Mesendoderm (in vitro differentiated cells): ENCODE results near the gene PRDM16.
A peak's percentile ranks its signal among the peaks of the same experiment; 100 is the strongest.
"Not testable (repeated sequence)": the region's sequence is repeated elsewhere in the genome, so short reads cannot be mapped to it uniquely, and the experiment has no call there.

Source experiments
- DNase-seq: peaks from one replicate; pipeline ENCODE4 v3.0.0; 2013
- H2AK5ac ChIP-seq: 2 replicates; pipeline ENCODE4 v1.6.1; 2013; ENCODE audit warnings: low read length, inconsistent platforms
- H2BK120ac ChIP-seq: 2 replicates; pipeline ENCODE4 v1.6.1; 2013; ENCODE audit warnings: low read depth, mild to moderate bottlenecking, low read length, moderate library complexity, mixed read lengths
- H2BK15ac ChIP-seq: replicated peaks from 2 replicates; pipeline ENCODE4 v1.6.1; 2013; ENCODE audit warnings: low read depth, mild to moderate bottlenecking, moderate library complexity
- H2BK5ac ChIP-seq: 2 replicates; pipeline ENCODE4 v1.6.1; 2013; ENCODE audit warnings: low read length, inconsistent platforms
- H3K18ac ChIP-seq: 2 replicates; pipeline ENCODE4 v1.6.1; 2013; ENCODE audit warnings: mild to moderate bottlenecking, low read length, mixed read lengths
- H3K23ac ChIP-seq: one replicate; pipeline ENCODE4 v1.6.1; 2013; ENCODE audit warnings: low read length
- H3K27ac ChIP-seq: 2 replicates; pipeline ENCODE4 v1.5.1; 2013; ENCODE audit warnings: low read depth, mild to moderate bottlenecking, inconsistent platforms, low read length, moderate library complexity
- H3K27me3 ChIP-seq: 2 replicates; pipeline ENCODE4 v1.6.1; 2013; ENCODE audit warnings: low read length, control low read depth, mild to moderate bottlenecking, inconsistent platforms; ENCODE audit not compliant: insufficient read depth, poor library complexity
- H3K36me3 ChIP-seq: 2 replicates; pipeline ENCODE4 v1.6.1; 2013; ENCODE audit warnings: low read length, inconsistent platforms; ENCODE audit not compliant: control insufficient read depth, insufficient read depth
- H3K4ac ChIP-seq: one replicate; pipeline ENCODE4 v1.6.1; 2013; ENCODE audit warnings: low read depth, mild to moderate bottlenecking, low read length, moderate library complexity
- H3K4me1 ChIP-seq: 2 replicates; pipeline ENCODE4 v1.6.1; 2013; ENCODE audit warnings: low read depth, low read length, inconsistent platforms; ENCODE audit not compliant: control insufficient read depth
- H3K4me2 ChIP-seq: 2 replicates; pipeline ENCODE4 v1.6.1; 2013; ENCODE audit warnings: low read length
- H3K4me3 ChIP-seq: 2 replicates; pipeline ENCODE4 v1.5.1; 2013; ENCODE audit warnings: mild to moderate bottlenecking, low read length
- H3K56ac ChIP-seq: one replicate; pipeline ENCODE4 v1.6.1; 2013; ENCODE audit warnings: low read length
- H3K79me1 ChIP-seq: 2 replicates; pipeline ENCODE4 v1.6.1; 2013; ENCODE audit warnings: low read length, inconsistent platforms
- H3K79me2 ChIP-seq: 2 replicates; pipeline ENCODE4 v1.6.1; 2013; ENCODE audit warnings: mild to moderate bottlenecking, low read length; ENCODE audit not compliant: control insufficient read depth, insufficient read depth
- H3K9ac ChIP-seq: 2 replicates; pipeline ENCODE4 v1.6.1; 2013; ENCODE audit warnings: low read length, inconsistent platforms
- H4K5ac ChIP-seq: one replicate; pipeline ENCODE4 v1.6.1; 2013; ENCODE audit warnings: low read length
- H4K8ac ChIP-seq: one replicate; pipeline ENCODE4 v1.6.1; 2013; ENCODE audit warnings: low read depth, mild to moderate bottlenecking, control low read depth, low read length, moderate library complexity
- WGBS: extraction: QIAGEN DNeasy Blood & Tissue Kit; methylation state at CpG from one replicate; pipeline ENCODE4 v1.1.7; 2013; ENCODE audit warnings: low lambda C conversion rate, missing lambda C conversion rate; ENCODE audit not compliant: insufficient coverage; ENCODE audit errors: extremely low coverage; 5-methylcytosine and 5-hydroxymethylcytosine counted together

Gene PRDM16

DNA sequence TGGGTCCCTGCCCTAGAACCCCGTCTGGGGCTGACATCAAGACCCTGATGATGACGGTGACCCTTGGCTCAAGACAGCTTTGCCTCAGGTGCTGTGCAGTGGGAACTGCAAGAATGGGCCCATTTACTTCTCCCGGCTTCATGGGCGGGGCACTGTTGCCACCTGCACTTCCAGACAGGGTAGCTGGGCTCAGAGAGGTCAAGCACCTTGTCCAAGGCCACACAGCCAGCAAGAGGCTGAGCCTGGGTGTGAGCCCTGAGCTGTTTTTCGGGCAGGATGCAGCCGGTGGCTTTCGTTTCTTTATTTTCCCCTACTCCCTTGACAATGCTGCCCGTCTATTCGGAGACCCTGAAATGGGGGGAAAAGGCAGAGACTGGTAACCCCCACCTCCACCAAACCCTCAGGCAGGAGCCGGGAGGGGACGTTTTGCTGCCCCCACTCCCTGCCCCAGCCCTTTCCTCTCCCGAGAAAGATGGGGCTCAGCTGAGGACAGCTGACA, 91.7 kb downstream of the PRDM16 start:
- Histone ChIP-seq H3K18ac (no peak overlapping the region), H3K4me2 (no peak overlapping the region), H3K27me3 (no peaks in the 10 kb centered on the region), H3K79me2 (no peaks in the 10 kb centered on the region), H2AK5ac (no peak overlapping the region), H3K79me1 (no peaks in the 10 kb centered on the region), H3K56ac (no peak overlapping the region), H3K9ac (no peak overlapping the region), H3K27ac (no peak overlapping the region), H2BK5ac (no peak overlapping the region), H4K8ac (no peak overlapping the region), H2BK120ac (no peak overlapping the region), H3K4me1 (no peaks in the 10 kb centered on the region), H4K5ac (no peak overlapping the region), H3K4me3 (no peak overlapping the region), H3K36me3 (no peaks in the 10 kb centered on the region), H3K4ac (no peak overlapping the region), H2BK15ac (no peak overlapping the region), H3K23ac (no peak overlapping the region)
- DNase-seq = no peak
- WGBS = no CpG with 5 or more reads among the region's 12 CpGs

DNA sequence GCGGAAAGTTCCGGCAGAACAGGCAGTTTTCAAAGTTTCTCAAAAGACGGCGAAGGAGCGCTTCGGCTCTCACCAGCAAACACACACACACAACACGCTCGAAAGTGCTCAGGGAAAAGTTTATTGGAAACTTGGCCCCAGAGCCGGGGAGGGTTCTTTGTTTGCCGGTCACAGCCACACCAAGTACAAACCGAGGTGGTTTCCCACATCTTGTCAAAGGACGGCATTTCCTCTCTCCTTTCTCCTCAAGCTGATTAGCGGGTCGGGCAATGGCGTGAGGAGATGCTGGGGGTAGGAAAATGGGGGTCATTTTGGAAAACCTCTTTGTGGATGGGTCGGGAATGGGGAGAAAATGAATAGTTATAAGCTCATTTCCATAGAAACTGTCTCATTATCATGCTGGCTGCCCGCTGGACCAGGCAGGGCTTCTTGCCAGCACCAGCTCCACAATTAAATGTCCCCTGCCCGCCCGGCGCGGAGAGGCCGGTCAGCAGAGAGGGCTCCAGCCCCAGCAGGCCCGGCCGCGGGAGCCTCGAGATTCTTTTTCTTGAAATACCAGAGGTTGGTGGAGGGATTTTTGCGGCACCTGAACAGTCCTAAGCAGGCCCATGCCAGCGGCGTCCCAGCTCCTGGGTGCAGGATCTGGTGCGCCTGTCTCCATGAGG, 92.3 kb downstream of the PRDM16 start:
- H3K27ac ChIP-seq = no peak overlapping the region
- no peaks in the 10 kb centered on the region for H3K79me1 ChIP-seq
- H3K4me2 ChIP-seq = no peak overlapping the region
- H3K18ac ChIP-seq = no peak overlapping the region
- H3K36me3 ChIP-seq = no peaks in the 10 kb centered on the region
- H3K4ac ChIP-seq = no peak overlapping the region
- H2BK5ac ChIP-seq = no peak overlapping the region
- no peak overlapping the region for H3K56ac ChIP-seq
- no peak overlapping the region for H2BK15ac ChIP-seq
- no peak for DNase-seq
- H3K9ac ChIP-seq = no peak overlapping the region
- WGBS = no CpG with 5 or more reads among the region's 30 CpGs
- H2AK5ac ChIP-seq = no peak overlapping the region
- no peak overlapping the region for H2BK120ac ChIP-seq
- H3K79me2 ChIP-seq = no peaks in the 10 kb centered on the region
- H4K8ac ChIP-seq = no peak overlapping the region
- H3K4me1 ChIP-seq = no peaks in the 10 kb centered on the region
- H3K4me3 ChIP-seq = no peak overlapping the region
- H4K5ac ChIP-seq = no peak overlapping the region
- H3K27me3 ChIP-seq = no peaks in the 10 kb centered on the region
- H3K23ac ChIP-seq = no peak overlapping the region

- Histone ChIP-seq H3K27ac (no peak overlapping the region), H3K4me1 (no peaks in the 10 kb centered on the region), H3K23ac (no peak overlapping the region), H2AK5ac (no peak overlapping the region), H3K56ac (no peak overlapping the region), H3K79me1 (no peaks in the 10 kb centered on the region), H3K27me3 (no peaks in the 10 kb centered on the region), H3K4ac (no peak overlapping the region), H3K4me2 (no peak overlapping the region), H2BK120ac (no peak overlapping the region), H2BK5ac (no peak overlapping the region), H3K18ac (no peak overlapping the region), H3K4me3 (no peak overlapping the region), H3K36me3 (no peaks in the 10 kb centered on the region), H4K8ac (no peak overlapping the region), H2BK15ac (no peak overlapping the region), H4K5ac (no peak overlapping the region), H3K79me2 (no peaks in the 10 kb centered on the region), H3K9ac (no peak overlapping the region)
- WGBS = no CpG with 5 or more reads among the region's 27 CpGs
- DNase-seq = no peak
Measured at GRCh38 chr1:3162322-3162882, 93.4 kb downstream of the PRDM16 start.

GRCh38 chr1:3163356-3163755, 94.4 kb downstream of the PRDM16 start:
- Histone ChIP-seq H2AK5ac (no peak overlapping the region), H3K23ac (no peak overlapping the region), H3K27me3 (no peaks in the 10 kb centered on the region), H3K27ac (no peak overlapping the region), H3K79me1 (no peaks in the 10 kb centered on the region), H2BK15ac (no peak overlapping the region), H2BK5ac (no peak overlapping the region), H3K4me3 (no peak overlapping the region), H2BK120ac (no peak overlapping the region), H3K4ac (no peak overlapping the region), H3K4me2 (no peak overlapping the region), H3K9ac (no peak overlapping the region), H3K56ac (no peak overlapping the region), H3K18ac (no peak overlapping the region), H3K4me1 (no peaks in the 10 kb centered on the region), H4K5ac (no peak overlapping the region), H3K36me3 (no peaks in the 10 kb centered on the region), H4K8ac (no peak overlapping the region), H3K79me2 (no peaks in the 10 kb centered on the region)
- no CpG with 5 or more reads among the region's 15 CpGs for WGBS
- DNase-seq = no peak

GRCh38 chr1:3164671-3165070, 95.7 kb downstream of the PRDM16 start:
- Histone ChIP-seq H3K4me3 (no peak overlapping the region), H2AK5ac (no peak overlapping the region), H3K4me2 (no peak overlapping the region), H2BK120ac (no peak overlapping the region), H3K27ac (no peak overlapping the region), H3K79me2 (no peaks in the 10 kb centered on the region), H3K4me1 (no peaks in the 10 kb centered on the region), H2BK5ac (no peak overlapping the region), H4K8ac (no peak overlapping the region), H3K27me3 (no peaks in the 10 kb centered on the region), H3K79me1 (no peaks in the 10 kb centered on the region), H3K4ac (no peak overlapping the region), H3K23ac (no peak overlapping the region), H3K36me3 (no peaks in the 10 kb centered on the region), H2BK15ac (no peak overlapping the region), H4K5ac (no peak overlapping the region), H3K56ac (no peak overlapping the region), H3K9ac (no peak overlapping the region), H3K18ac (no peak overlapping the region)
- DNase-seq = no peak
- WGBS = no CpG with 5 or more reads among the region's 21 CpGs

- H3K4me1 ChIP-seq, H3K79me1 ChIP-seq, H3K18ac ChIP-seq, H3K9ac ChIP-seq, H3K36me3 ChIP-seq, H4K8ac ChIP-seq, H3K27ac ChIP-seq, H3K4me3 ChIP-seq, H2BK15ac ChIP-seq, H3K79me2 ChIP-seq, H3K27me3 ChIP-seq, H3K4ac ChIP-seq, H2BK5ac ChIP-seq, H4K5ac ChIP-seq, H3K4me2 ChIP-seq, H2BK120ac ChIP-seq, H3K23ac ChIP-seq, H3K56ac ChIP-seq, H2AK5ac ChIP-seq: not testable (repeated sequence)
- peak; percentile 24 for DNase-seq
- WGBS = no CpG with 5 or more reads among the region's 1 CpG
Measured at GRCh38 chr1:3165189-3165588, 96.2 kb downstream of the PRDM16 start.
